ENCODE results near the gene NTRK1.
A peak's percentile ranks its signal among the peaks of the same experiment; 100 is the strongest.

The NTRK1 gene

DNA sequence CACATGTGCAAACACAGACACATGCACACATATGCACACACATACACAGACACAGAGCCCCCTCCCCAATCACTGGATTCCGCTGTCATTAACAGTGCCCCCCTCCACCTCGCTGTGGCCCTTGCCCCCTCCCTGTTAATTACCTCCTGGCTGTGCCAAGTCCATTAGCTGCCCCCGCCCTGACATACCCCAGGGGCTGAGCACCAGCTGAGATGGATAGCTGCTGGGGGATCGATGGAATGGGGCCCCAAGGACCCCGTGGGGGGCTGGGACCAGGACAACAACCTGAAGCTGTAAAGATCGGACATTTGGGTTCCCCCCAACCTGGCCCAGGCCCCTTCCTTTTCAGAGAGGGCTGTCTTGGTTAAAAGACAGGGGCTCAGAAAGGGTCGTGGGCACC is 23.3 kb downstream of the NTRK1 start:
- no peak for DNase-seq

DNA sequence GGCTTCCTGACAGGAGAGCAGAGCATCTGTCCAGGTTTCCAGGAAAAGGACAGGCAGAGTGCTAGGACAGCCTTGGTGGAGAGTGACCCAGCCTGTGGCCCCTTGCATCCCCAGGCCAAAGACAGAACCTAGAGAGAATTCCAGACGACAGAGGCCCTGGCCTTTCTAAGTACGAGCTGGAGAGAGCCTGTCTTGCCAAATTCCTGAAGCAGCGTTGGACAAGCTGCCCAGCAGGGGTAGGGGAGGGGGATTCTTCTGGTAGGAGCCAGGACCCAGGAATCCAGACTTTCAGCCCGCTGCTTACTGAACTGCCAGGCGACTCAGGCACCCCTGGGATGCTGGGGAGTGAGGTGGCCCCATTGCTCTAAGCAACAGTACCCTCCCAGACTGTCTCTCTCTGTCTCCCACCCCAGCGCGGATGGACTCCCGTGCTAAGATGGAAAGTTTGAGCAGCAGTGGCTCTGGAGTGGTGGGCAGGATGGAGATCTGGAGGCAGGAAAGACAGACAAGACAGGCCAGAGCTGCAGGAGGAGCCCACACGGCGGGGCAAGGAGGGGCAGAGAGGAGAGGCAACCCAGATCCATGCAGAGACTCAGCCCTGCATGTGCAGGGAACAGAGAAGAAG is 24.0 kb downstream of the NTRK1 start:
- DNase-seq: no peak

DNA sequence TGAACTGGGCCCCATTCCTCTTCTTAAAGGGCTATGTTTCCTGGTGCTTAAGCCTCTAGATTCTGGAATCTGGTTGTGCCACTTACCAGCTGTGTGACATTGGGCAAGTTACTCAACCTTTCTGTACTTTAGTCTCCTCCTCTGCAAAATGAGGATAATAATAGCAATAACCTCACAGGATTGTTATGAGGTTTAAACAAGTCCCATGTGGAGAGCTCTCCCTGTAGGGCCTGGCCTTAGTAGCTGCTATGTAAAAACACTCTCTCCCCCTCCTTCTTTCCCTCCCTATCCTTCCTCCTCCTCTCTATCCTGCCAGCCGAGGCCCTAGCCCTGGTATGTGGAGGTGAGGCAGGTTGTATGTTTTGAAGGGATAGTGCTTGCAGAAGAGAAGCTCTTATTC is 24.6 kb downstream of the NTRK1 start:
- no peak for DNase-seq

DNA sequence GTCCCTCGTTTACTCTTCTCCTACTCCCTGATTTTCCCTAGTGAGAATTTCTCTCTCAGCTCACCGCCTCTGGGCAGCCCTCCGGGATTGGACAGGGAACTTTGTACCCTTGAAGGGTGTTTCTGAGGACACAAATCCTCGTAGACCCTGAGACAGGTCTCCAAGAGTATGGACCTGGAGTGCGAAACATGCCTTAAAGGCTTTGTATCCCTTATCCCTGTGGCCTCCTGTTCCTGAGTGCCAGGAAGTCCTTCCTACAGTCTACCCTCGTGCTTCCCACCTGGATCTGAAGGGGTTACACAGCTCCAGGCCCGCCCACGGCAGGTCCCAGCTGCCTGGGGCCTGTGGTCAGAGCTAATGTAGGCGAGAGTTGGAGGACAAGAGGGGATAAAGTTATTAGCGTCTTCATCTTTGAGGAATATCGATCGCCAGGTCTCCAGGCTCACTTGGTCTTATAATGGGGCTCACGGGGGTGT is 25.3 kb downstream of the NTRK1 start:
- DNase-seq: no peak

- no peak for DNase-seq
These were observed 26.1 kb downstream of the NTRK1 start for GRCh38 chr1:156886583-156887281.

DNA sequence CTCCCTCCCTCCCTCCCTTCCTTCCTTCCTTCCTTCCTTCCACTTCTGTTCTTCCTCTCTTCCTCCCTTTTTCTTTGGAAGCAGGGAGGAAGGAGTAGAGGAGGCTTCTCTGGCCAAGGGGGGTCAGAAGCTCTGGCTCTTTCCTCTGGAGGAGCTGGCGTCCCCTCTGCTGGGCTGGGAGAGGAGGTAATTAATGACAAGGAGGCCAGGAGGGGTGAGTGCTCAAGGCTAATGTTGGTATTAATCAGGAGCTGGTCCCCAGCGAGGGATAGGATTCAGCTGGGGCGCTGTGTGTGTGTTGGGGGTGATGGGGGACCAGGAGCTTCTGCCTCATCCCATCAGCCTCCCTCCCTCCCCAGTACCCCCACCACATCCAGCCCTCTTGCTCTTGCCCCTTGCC is 26.7 kb downstream of the NTRK1 start:
- no peak for DNase-seq

DNA sequence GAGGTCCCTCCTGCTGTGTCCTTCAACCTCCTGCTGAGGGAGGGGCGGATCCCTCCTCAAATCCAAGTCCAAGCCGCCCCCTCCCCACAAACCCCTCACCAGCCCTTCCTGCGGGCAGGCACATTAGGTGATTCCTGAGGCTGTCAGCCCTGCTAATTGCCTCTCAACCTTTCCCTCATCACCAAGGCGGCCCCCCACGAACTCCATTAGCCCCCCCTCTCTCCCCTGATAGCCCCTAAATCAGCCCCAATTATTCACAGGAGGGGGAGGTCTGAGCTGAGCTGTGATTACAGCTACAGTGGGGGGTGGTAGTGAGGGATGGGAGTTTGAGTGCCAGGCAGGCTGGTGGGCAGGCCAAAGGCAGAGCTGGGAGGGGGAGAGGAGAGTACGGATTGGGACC is 27.1 kb downstream of the NTRK1 start:
- no peak for DNase-seq

GRCh38 chr1:156889802-156890580 is 29.3 kb downstream of the NTRK1 start:
- peak; percentile 92 for DNase-seq

- peak; percentile 96 for DNase-seq
These were observed 31.8 kb downstream of the NTRK1 start for GRCh38 chr1:156892190-156893047.

DNA sequence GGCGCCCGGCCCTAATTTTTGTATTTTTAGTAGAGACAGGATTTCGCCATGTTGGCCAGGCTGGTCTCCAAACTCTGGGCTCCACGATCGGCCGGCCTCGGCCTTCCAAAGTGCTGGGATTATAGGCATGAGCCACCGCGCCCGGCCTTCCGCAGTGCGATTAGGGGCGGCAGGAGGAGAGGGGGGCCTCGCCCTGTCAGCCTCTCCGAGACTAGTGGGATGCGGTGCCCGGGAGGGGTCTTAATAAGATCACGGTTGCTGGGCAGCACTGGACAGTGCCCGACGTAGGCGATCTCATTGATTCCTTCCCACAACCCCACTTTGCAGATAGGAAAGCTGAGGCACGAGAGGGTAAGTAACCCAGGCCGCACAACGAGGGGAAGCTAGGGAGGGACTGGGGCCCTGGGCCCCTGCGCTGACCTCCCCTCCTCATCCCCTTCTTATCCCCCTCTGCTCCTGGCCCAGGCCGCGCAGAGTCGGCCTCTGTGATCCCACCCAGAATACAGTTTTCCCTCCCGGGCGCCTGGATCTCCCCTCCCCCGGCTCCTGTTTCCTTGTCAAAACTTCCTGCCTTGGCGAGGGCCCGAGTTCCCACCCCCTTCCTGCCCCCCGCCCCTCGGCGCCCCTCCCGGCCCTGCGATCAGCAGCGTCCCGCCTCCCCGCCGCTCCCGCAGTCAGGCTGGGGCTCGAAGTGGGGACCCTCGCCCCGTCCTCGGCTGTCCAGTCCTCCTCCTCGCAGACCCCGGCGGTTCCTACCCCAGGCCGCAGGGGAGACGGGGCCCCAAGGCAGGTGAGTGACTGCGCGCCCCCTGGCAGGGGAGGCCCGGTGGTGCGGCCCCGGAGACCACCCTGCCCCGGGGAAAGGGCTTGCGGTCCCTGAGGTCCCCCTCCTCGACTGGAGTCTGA is 32.6 kb downstream of the NTRK1 start, which contains the start of gene PEAR1:
TSS of gene PEAR1 (plus strand) at position 671 of the 906 bp plus-strand sequence. CDS start 10,209 bp downstream, outside the sequence.
- peak; percentile 27 for DNase-seq

GRCh38 chr1:156894001-156894400 is 33.3 kb downstream of the NTRK1 start:
- no peak for DNase-seq

- peak; percentile 96 for DNase-seq
These were observed 34.2 kb downstream of the NTRK1 start for GRCh38 chr1:156894711-156895454.

GRCh38 chr1:156895455-156895812 is 34.8 kb downstream of the NTRK1 start:
- peak; percentile 55 for DNase-seq

DNA sequence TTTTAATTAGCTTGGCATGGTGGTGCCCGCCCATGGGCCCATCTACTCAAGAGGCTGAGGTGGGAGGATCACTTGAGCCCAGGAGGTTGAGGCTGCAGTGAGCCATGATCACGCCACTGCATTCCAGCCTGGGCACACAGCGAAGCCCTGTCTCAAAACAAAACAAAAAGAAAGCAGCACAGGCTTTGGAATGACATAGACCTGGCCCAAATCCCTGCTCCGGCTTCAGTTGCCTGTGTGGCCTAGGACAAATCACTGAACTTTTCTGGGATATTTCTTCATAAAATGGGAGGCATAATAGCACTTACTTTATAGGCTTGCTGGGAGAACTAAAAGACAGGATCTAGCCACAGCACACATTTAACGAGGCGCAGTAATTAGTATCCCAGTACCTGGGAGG is 35.3 kb downstream of the NTRK1 start:
- no peak for DNase-seq

DNA sequence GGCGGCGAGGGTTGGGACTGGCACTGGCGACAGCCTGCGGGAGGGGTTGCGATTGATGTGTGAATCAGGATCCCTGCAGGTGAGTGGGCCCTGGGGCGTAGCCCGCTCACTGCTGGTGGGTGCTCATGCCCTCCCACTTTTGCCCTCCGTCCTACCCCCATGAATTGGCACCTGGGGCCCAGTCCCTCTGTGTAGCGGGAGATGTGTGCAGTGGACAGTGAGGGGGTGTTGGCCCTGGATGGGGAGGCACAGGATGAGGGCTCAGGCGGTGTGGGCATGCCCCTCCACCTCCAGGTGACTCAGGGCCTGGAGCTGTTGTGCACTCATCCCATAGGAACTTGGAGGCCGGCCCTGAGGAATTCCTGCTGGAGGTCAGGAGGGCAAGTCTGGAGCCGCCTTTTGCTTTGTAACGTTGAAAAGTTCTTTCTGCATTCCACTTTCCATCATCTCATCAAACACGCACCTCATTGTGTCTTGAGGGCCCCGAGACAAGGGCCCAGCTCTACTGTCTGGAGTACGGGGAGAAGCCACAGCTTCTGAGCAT is 35.9 kb downstream of the NTRK1 start:
- no peak for DNase-seq

DNA sequence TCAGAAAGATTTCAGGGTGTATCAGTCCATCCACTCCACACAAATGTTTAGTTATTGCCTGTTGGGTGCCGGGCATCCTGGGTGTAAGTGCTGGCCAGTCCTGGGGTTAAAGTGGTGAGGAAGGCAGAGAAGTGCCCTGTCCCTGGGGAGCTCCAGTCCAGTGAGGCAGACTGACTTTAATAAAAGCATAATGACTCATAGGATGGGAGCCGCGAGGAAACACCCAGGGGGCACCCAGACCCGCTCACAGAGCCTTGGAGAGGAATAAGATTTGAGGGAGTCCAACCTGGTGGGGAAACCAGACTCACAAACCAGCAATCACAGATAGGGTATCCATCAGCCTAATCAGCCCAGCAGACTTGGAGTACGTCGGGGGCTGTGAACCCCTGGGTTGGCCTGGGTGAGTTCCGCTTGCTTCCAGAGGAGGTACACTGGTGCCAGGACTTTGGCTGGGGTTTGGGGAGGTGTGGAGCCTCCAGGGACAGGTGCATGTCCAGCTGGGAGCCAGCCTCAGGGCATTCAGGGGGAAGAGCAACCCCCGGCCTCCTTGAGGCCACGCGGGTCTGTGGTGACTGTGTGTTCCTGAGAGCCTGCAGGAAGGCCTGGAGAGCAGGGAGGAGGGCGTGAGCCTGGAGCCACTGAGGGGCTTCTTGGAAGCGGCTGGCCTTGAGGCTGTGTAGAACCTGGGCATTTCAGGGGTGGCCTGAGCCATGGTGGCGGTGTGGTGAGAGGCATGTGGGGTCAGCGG is 36.6 kb downstream of the NTRK1 start:
- DNase-seq: no peak

DNA sequence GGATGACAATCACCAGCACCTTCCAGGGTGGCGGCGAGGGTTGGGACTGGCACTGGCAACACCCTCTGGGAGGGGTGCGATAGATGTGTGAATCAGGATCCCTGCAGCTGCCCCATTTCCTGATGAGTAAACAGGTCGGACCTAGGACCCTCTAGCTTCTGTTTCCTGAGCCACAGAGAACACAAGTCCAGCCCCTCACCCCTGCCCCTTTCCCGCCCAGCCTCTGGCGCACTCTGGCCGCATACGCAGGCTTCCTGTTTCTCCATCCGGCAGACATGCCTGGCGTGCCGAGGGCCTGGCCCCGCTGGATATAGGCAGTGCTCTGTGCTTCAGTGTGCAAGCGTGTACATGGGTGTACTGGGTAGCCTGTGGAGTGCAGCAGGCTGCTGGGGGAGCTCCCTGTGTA is 37.5 kb downstream of the NTRK1 start:
- DNase-seq: peak; percentile 64

DNA sequence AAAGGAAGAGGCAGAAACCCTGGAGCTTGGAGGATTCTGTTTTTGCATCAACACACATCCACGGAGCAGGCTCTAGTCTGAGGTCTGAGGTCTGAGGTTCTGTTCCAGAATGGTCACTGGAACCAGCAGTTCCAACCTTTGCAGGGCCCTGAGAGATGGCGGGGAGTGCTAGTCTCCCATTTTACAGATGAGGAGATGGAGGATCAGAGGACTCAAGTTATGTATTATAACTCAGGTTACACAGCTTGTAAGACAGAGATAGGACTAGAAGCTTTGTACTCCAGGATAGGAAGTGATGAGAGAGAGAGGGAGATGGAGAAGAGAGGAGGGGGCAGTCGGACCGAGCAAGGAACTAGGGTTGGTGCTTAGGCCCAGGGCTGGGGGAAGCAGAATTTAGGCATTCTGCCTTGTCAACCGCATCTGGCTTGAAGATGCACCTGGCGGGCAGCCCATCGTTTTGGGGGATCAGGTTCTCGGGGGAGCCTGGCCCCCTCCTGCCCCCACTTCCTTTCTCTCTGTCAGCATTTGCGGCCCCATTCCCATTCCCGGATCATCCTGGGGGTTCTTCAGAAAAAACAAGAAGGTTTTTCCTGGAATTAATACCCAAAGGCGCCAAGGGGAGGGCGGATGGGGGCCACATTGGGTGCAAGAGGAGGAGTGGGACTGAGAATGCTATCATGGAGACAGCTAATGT is 38.5 kb downstream of the NTRK1 start:
- DNase-seq: no peak
